LNCAP (cell line): ENCODE results near the gene GREM2.

Experiments
- TF ChIP-seq, protein P1 (sequence below): fragments of 450-650 bp; IDR thresholded peaks from 2 replicates; pipeline ENCODE4 v1.5.1; 2017; ENCODE audit warnings: mild to moderate bottlenecking

Gene GREM2

DNA sequence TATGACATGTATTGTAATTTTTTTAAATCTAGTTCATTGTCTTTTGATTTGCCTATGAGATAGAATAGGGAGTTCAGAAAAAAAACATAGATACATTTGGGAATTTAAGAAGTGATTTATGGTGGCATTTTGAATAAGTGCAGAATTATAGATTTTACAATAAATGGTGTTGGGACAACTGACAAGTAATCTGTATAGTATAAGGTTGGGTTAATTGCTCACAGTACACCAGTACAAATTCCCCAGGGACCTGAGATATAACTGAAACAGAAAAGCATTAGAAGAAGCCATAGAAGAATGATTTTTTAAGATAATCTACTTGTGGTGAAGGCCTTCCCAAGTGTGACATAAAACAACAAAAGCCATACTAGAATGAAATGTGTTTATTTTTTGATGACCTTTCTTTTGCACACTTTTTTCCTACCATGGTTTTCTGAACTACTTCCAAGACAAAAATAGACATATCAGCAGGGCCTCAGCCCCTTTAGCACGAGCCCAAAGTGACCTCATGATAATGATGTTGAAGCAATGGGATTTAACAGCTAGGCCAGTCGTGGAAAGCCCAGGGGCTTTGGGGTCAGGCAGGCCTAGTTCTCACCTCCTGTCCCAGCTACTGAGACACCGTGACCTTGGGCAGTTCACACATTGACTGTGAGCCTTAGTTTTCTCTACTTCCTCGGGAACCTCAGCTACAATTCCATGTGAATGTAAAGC lies 87.4 kb downstream of the GREM2 start:
- TF ChIP-seq, protein P1, sequence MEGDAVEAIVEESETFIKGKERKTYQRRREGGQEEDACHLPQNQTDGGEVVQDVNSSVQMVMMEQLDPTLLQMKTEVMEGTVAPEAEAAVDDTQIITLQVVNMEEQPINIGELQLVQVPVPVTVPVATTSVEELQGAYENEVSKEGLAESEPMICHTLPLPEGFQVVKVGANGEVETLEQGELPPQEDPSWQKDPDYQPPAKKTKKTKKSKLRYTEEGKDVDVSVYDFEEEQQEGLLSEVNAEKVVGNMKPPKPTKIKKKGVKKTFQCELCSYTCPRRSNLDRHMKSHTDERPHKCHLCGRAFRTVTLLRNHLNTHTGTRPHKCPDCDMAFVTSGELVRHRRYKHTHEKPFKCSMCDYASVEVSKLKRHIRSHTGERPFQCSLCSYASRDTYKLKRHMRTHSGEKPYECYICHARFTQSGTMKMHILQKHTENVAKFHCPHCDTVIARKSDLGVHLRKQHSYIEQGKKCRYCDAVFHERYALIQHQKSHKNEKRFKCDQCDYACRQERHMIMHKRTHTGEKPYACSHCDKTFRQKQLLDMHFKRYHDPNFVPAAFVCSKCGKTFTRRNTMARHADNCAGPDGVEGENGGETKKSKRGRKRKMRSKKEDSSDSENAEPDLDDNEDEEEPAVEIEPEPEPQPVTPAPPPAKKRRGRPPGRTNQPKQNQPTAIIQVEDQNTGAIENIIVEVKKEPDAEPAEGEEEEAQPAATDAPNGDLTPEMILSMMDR = no peak

DNA sequence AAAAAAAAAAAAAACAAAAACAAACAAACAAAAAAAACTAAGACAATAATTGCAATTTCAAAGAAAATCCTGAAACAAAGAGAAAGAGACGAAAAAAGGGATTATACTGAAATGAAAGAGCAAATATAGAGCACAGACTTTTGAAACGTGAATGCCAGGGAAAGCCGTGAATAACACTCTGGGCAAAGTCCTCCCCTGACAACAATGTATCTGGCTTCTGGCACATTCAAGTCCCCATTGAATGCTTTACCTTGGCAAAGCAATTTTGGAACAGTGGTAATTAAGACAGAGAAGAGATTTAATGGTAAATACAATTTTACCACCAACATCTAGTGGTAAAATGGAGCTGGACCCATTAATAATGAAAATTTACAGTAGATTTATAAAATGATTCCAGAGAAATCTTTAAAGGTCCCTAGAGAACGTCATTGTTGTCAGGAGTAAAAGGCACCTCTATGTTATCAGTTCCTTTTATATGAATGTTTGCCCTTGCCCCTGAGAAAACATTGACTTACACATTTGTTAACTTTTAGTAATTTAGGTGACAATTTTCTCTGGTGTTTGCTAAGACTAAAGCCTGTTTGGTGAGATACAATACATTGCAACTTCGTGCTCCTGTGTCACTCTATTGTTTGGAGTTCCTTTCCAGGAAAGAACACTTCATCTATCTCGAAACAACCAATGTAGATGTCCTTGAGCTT lies 89.7 kb downstream of the GREM2 start:
- TF ChIP-seq, protein P1 = no peak

DNA sequence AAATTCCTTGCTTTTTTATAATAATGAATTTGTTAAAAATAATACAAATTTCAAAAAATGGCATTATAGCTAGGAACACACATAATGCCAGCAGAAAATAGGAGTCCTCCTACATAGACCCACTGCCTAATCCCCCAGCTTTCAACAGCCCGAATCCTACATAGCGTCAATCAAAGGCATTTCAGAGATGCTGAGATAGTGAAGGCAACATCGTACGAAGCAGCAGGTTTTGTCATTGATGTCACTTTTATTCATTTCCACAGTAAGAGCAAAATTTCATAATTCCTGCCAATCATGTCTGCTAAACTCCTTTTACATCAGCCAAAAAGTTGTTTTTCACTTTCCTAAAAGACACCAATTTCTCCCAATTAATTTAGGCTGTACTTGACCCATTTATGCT lies 94.1 kb downstream of the GREM2 start:
- TF ChIP-seq, protein P1 = no peak

DNA sequence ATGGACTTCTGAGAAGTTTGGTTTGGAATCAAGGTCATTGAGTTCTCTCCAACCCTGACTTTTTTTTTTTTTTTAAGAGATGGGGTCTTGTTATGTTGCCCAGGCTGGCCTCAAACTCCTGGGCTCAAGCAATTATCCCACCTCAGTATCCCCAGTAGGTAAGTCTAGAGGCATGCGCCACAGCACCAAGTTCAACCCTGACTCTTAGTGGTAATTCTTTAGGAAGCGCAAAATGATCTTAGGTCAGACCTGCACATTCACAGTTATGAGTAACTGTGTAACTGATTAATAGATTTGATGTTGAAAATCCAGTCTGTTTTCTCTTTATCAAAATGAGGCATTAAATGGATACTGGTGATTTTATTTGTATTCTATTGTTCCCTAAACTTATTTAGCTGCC lies 95.9 kb downstream of the GREM2 start:
- TF ChIP-seq, protein P1 = no peak

DNA sequence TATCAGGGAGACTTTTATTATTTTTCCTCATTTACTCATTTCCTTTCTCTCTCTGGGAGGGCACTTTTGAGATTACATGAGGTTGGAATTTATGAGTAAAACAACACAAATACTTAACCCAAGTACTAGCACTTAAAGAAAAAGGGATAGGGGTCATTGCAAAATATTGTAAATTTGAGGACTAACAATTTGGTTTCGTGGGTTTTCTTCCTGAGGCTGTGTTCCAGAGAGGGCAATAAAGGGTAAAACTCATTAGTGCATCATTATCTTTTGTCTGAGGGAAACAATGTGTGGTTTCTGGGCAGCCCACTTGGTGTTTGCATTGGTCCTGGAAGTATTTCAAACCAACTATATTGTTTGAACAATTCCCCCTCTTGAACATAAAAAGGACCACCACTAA lies 96.5 kb downstream of the GREM2 start:
- TF ChIP-seq, protein P1 = no peak

DNA sequence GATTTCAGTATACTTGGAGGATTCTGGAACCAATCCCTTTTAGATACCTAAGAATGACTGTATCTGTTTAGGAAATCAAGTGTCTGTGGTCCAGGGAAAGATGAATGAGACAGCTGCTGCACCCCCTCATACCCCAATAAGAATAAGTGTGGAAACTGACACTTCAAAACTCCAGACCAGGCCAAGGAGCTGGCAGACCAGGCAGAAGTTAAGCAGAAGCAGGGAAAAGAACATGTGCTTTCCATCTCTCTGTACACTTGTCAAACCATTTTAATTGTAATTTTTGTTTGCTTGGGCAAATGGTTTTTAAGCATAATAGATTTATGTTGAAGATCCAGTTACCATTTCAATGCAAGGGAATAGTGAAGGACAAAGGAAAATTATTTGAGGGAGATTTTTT lies 100.2 kb downstream of the GREM2 start:
- TF ChIP-seq, protein P1 = no peak

DNA sequence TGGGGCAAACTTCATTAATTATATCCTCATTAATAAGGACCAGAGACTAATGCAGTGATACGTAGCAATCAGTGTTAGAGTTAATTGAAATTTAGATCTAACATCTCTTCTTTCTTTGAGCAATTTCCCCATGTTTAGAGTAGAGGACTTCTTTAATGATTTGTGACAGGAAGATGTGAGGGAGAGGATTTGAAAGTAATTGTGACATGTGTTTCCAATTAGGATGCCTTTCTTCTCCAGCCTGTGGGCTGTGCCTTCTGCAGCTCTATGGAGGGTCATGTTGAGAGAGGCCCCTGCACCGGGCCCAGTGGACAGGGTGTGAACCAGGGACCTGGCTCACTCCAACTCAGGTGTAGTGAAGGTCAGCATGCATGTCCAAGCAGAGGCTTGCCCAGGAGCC lies 103.0 kb downstream of the GREM2 start:
- TF ChIP-seq, protein P1 = no peak
